Skeletal muscle satellite cell (primary cell): Measurements from ENCODE around the gene P4HB. TPM values are rescaled to one million over a fixed set of nuclear protein-coding genes. Genes with fewer than 3 reads are reported as not detected.

Source experiments
- H3K27me3 ChIP-seq: 2 replicates; pipeline ENCODE4 v1.7.0; 2013; ENCODE audit warnings: low read length; ENCODE audit not compliant: control insufficient read depth, insufficient read depth
- H3K36me3 ChIP-seq: 2 replicates; pipeline ENCODE4 v1.7.0; 2013; ENCODE audit warnings: mild to moderate bottlenecking, control low read depth, low read length; ENCODE audit not compliant: insufficient read depth
- H3K4me1 ChIP-seq: 2 replicates; pipeline ENCODE4 v1.7.0; 2013; ENCODE audit warnings: low read length; ENCODE audit not compliant: control insufficient read depth, insufficient read depth
- H3K4me2 ChIP-seq: 2 replicates; pipeline ENCODE4 v1.7.0; 2013; ENCODE audit warnings: mild to moderate bottlenecking, low read length
- H3K4me3 ChIP-seq: 2 replicates; pipeline ENCODE4 v1.7.0; 2013; ENCODE audit warnings: low read length
- H3K9ac ChIP-seq: 2 replicates; pipeline ENCODE4 v1.7.0; 2013; ENCODE audit warnings: mild to moderate bottlenecking, low read depth, low read length, moderate library complexity
- H3K9me3 ChIP-seq: replicated peaks from 2 replicates; pipeline ENCODE4 v1.7.0; 2013; ENCODE audit warnings: mild to moderate bottlenecking, control low read depth, low read length
- total RNA-seq: library from RNA; depleted of rRNA; stranded (reverse); fragments of >200 nt; gene quantifications from 2 replicates; pipeline ENCODE4 v1.2.3, GENCODE V29; 2012; rRNA removed

Gene P4HB
- total RNA-seq: 1,387 and 1,428 TPM in 2 replicates

DNA sequence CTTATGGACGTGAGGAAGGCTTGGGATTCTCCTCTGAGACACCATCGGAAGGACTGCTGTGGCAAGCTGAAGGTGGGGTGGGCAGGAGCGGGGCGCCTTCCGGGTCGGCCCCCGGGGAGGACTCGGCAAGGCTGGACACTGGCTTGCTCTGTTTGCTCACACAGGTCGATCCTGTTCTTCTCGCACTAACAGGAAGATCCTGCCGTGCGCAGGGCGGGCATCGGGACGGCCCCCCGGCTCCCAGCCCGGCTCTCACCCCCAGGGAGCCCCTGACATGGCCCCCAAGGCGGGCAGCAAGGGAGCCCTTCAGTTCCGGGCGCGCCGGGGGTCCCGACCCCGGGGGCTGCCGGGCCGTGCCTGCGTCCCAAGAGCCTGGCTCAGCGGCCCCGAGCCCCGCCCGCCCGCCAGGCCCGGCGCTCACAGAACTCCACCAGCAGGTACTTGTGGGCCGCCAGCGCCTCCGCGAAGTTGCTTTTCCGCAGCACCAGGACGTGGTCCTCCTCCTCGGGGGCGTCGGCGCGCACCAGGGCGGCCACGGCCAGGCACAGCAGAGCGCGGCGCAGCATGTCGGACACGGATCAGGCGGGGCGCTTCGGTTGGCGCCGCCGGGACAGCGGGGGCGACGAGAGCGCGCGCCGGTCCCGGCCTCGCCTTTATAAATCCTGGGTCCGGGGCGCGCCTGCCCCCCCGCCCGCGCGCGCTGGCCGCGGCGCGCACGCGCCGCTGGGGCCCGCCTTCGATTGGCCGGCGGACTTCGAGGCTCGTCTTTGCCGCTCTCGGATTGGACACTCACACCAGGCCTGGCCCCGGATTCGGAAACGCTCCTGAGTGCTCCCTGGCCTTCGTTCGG, at the start of gene P4HB:
Gene P4HB (minus strand): TSS at position 630 of the 850 bp plus-strand sequence. CDS start 64 bp downstream, at position 566.
- peak within 1 kb of the TSS; percentile 96 for H3K9ac ChIP-seq
- H3K27me3 ChIP-seq: no peaks in the 10 kb centered on the region
- peak within 1 kb of the TSS; percentile 96 for H3K4me2 ChIP-seq
- peaks cover 47% of the 10 kb centered on the region for H3K36me3 ChIP-seq
- H3K4me1 ChIP-seq: peaks cover 37% of the 10 kb centered on the region
- H3K4me3 ChIP-seq: peak within 1 kb of the TSS; percentile 95
- H3K9me3 ChIP-seq: no peaks in the 10 kb centered on the region

DNA sequence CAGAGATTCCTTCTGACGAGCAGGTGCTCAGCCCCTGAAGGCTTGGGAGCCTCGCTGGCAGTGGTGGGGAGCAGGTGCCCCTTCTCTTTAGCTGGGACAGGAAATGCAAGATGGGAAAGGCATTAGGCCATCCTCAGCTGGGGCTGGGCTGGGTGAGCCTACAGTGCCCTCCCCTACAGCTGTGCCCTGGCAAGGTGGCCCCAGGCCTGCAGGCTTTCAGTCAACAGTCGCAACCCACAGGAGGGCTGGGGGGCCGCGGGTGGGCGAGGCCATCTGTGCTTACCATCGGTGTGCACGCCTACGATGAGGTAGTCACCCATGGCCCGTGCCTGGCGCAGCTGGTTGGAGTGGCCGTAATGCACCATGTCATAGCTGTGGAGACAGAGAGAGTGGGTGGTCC, 48.9 kb upstream of the P4HB start:
- Histone ChIP-seq H3K36me3 (peaks cover 57% of the 10 kb centered on the region), H3K4me2 (no peak overlapping the region), H3K9me3 (no peaks in the 10 kb centered on the region), H3K27me3 (no peaks in the 10 kb centered on the region), H3K4me1 (peaks cover 11% of the 10 kb centered on the region), H3K9ac (no peak overlapping the region), H3K4me3 (no peak overlapping the region)

DNA sequence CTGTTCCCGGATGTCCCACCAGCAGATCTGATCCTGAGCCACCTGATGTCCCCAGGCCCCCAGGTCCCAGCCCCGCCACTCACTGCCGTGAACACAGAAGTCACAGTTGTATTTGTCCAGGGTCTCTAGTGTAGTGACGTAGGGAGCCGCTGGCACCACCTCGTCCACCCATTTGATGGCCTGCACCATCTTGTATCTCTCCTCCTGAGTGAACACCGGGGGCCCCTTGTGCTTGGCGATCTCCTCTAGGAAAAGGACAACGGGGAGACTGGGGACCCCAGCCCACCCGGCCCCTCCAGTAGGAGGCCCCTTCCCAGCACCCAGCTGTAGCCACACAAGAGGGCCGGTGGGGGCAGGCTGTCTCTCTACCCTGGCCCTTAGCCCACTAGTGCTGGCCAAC, 48.5 kb upstream of the P4HB start:
- Histone ChIP-seq H3K36me3 (peaks cover 54% of the 10 kb centered on the region), H3K4me3 (no peak overlapping the region), H3K4me2 (no peak overlapping the region), H3K4me1 (peaks cover 11% of the 10 kb centered on the region), H3K27me3 (no peaks in the 10 kb centered on the region), H3K9ac (no peak overlapping the region), H3K9me3 (no peaks in the 10 kb centered on the region)

DNA sequence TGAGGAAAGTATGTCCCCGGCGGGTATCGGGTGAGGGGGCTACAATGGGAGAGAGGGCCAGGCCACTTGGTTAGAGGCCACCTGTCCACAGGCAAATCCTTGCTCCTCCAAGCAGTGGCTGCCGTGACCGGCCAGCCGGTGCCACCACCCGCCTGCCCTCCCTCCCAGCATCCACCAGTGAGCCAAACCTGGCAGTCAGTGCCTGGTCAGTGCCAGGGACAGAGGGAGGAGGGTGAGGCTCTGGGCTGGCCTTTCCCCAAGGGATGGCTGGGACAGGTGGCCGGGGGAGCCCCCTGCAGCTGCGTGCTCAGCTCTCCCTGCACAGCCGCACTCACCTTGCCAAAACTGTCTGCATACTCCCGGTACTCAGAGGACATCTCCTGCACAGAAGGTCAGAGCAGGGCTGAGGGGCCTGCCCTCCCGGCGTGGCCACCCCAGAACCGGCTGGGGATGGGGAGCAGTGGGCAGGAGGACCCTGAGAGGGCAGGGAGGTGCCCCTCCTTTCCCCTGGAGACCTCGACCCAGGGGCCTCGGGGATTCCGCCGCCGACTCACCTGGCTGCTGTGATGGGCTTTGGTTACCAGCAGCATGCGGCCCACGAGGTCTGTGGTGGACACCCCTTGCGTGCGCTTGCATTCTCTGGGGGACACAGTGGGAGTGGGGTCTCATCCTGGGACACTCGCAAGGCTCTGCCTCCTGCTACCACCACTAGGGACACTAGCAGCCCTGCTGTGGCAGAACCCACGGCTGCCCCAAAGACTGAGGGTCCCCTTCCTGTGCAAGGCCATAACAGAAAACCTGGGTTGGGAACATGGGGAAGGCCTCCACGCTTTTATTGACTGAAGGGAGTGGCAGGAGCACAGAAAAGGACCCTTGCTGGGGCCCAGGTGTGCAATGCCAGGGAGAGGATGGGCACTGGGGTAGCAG, 47.1 kb upstream of the P4HB start:
- Histone ChIP-seq H3K9me3 (no peaks in the 10 kb centered on the region), H3K27me3 (no peaks in the 10 kb centered on the region), H3K4me3 (no peak overlapping the region), H3K4me2 (no peak overlapping the region), H3K36me3 (peaks cover 41% of the 10 kb centered on the region), H3K4me1 (peaks cover 11% of the 10 kb centered on the region), H3K9ac (no peak overlapping the region)

DNA sequence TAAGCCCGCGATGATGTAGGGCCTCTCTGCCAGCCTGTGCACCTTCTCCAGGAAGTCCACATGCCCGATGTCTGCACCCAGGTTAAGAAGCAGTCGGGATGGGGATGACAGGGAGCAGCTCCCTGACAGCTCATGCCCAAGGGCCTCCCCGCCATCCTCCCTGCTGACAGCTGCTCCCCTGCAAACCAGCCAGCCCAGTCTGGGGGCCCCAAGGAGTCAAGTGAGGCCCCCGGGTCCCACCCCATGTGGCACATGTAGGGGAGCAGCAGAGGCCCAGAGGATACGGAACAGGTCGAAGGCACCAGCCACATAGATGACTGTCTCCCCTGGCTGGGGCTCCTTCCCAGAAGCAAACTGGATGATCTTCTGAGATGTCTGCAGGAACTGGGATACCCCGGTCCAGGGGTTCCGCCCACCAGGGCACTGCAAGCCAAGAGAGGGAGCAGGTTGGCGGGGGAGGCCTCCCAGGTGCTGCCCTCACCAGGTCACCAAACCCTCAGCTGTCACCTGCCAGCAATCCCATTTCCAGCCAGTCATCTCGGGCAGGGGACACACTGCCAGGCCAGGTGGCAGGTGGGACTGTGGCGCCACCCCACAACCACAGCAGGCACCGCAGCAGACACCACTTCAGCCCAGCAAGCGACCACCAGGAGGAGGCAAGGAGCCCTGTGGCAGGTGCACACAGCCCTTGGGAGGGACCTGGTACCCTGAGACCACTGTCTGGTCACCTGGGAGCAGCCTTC, 46.3 kb upstream of the P4HB start:
- peaks cover 13% of the 10 kb centered on the region for H3K4me1 ChIP-seq
- H3K27me3 ChIP-seq: no peaks in the 10 kb centered on the region
- no peak overlapping the region for H3K4me2 ChIP-seq
- H3K9ac ChIP-seq: no peak overlapping the region
- no peaks in the 10 kb centered on the region for H3K9me3 ChIP-seq
- H3K36me3 ChIP-seq: peaks cover 33% of the 10 kb centered on the region
- no peak overlapping the region for H3K4me3 ChIP-seq

DNA sequence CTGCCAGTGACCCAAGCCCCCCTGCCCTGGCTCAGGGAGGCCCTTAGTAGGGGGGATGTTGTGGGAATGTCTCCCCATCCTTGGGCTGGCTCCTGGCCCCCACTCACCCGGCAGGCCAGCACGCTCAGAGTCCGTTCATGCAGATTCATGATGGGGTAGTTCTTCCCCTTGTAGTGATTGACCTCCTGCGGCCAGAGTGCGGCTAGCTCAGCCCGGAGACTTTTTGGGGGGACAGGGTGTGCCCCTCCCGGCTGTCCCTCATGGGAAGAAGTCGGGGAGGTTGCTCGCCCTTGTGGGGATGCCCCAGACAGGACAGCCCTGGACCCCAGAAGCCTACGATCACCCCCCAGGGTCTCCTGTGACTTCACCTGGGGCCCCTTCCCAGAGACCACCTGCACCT, 45.7 kb upstream of the P4HB start:
- Histone ChIP-seq H3K36me3 (peaks cover 31% of the 10 kb centered on the region), H3K27me3 (no peaks in the 10 kb centered on the region), H3K4me3 (no peak overlapping the region), H3K9me3 (no peaks in the 10 kb centered on the region), H3K9ac (no peak overlapping the region), H3K4me2 (no peak overlapping the region), H3K4me1 (peaks cover 13% of the 10 kb centered on the region)

DNA sequence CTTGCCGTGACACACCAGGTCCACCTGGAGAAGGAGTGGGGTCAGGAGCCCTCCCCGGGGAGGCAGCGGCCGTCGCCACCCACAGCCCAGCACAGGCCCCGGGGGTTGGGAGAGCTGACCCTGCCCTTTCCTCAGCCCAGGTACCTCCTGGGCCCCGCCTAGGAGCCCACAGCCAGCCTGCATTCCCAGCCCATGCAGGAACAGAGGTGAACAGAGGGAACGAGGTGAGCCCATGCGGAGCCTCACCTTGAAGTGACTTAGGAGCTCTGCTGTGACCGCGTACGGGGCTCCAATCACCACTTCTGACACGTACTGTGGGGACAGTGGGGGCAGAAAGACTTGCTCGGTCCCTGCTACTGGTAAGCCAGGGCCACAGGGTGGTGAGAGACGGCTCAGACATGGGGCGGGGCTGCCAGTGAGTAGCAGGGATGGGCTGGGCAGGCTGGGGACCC, 45.1 kb upstream of the P4HB start:
- Histone ChIP-seq H3K9ac (no peak overlapping the region), H3K4me2 (no peak overlapping the region), H3K9me3 (no peaks in the 10 kb centered on the region), H3K4me1 (peaks cover 10% of the 10 kb centered on the region), H3K27me3 (no peaks in the 10 kb centered on the region), H3K36me3 (peaks cover 31% of the 10 kb centered on the region), H3K4me3 (no peak overlapping the region)

DNA sequence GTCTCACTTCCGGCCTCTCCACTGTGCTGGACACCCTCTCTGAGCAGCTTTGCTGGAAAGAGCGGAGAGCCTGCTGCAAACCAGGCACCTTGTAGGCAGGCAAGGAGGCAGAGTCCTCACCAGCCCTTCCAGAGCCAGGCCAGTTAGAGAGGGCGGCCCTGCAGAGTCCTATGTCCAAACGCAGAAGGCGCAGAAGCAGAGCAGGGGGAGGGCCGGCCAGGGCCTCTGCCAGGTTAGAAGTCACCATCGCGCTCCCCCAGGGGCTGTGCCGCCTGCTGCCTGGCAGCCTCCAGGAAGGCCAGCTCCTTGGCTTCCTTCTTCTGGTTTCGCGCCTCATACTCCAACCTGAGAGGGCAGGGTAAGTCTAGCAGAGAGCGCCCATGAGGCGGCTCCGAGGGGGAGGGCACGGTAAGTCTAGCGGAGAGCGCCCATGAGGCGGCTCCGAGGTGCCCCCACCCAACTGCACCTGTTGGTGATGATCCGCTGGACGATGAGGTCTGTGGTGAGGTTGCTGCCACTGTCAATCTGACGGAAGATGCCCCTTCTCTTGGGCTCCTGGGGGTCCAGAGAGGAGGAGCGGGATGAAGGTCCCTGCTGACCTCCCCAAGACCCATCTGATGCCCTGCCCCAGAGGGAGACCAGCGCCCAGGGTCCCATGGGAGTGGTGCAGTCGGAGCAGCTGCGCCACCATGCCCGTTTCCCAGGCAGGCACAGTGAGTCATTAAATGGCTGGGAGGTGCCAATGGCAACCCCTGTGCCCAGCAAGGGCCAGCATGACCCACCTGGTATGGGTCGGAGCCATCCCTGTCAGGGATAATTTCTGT, 44.5 kb upstream of the P4HB start:
- Histone ChIP-seq H3K36me3 (peaks cover 34% of the 10 kb centered on the region), H3K4me2 (no peak overlapping the region), H3K27me3 (no peaks in the 10 kb centered on the region), H3K9me3 (no peaks in the 10 kb centered on the region), H3K4me3 (no peak overlapping the region), H3K9ac (no peak overlapping the region), H3K4me1 (peaks cover 4% of the 10 kb centered on the region)

DNA sequence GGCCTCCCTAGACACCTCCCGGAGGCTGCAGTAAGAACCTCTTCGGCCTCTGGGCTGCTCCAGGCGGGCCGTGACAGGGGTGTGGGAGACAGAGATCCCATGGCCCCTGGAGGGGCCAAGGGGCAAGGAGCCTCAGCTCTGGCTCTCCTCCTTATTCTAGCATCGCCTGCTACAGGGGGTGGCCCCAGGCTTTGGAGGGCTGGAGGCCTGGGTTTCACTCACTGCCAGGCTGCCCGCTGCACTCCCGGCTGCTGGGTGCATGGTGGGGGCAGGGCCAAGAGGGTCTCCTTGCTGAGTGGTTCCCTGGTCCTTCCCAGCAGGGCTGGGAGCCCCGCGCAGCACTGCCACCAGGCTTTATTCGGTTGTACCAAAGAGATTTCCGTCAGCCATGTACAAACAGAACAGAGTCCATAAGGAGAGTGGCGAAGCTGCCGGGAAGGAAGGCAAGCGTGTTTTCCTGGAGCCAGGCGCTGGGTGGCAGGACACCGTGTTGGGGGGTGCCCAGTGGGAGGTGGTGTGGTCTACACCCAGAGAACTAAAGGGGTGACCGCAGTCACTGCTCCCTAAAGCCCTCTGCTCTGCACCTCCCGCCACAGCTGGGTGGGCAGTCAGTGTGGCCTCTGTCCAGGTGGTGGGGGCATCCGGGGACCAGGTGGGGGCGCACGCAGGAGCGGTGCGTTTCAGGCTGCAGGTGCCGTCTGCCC, 43.7 kb upstream of the P4HB start:
- H3K4me2 ChIP-seq: no peak overlapping the region
- no peaks in the 10 kb centered on the region for H3K9me3 ChIP-seq
- H3K4me1 ChIP-seq: peaks cover 6% of the 10 kb centered on the region
- H3K4me3 ChIP-seq: no peak overlapping the region
- H3K36me3 ChIP-seq: peaks cover 41% of the 10 kb centered on the region
- no peaks in the 10 kb centered on the region for H3K27me3 ChIP-seq
- H3K9ac ChIP-seq: no peak overlapping the region

DNA sequence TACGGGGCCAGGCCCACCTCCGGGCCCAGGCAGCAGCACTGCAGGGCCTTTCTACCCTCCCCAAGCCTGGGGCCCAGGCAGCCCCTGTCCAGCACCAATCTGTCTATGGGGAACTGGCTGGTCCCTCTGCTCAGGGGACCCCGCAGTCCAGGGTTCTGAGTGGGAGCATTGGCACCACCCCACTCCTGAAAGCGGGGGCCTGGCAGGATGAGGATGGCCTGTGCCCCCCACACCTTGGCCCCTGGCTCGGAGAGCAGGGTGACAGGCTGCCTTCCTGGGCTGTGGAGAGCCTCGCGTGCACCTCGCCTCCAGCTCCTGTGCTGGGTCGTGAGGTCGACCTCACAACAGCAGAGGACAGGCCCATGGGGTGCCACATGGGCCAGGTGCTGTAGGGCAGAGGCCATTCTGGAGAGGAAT, 43.1 kb upstream of the P4HB start:
- H3K4me2 ChIP-seq: no peak overlapping the region
- H3K9me3 ChIP-seq: no peaks in the 10 kb centered on the region
- no peaks in the 10 kb centered on the region for H3K27me3 ChIP-seq
- H3K4me3 ChIP-seq: no peak overlapping the region
- peaks cover 11% of the 10 kb centered on the region for H3K4me1 ChIP-seq
- H3K36me3 ChIP-seq: peaks cover 41% of the 10 kb centered on the region
- no peak overlapping the region for H3K9ac ChIP-seq
